ENCODE results near the gene C2CD4C.

DNA sequence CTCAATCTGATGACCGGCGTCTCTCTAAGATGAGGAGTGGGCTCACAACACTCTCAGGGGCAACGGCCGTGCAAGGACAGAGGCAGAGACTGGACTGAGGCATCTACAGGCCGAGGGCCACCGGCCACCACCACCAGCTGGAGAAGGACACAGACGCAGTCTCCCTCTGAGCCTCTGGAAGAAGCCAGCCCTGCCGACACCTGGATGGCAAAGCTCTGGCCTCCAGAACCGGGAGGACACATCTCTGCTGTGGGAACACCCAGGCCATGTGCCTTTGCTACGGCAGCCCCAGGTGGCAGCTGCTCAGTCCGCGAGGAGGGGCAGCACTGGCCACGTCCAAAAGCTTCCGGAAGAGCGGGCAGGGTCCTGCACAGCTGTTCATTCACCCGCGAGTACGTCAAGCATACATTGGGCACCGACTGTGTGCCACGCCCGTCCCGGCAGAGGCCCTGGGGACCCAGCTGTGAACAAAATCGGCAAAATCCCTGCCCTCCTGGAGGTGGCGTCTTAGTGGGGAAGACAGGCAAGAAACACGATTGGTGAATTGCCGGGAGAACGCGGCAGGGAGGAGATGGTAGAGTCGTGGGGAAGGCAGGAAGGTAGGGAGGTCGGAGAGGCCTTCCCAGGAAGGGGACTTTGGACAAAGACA is 17.1 kb downstream of the C2CD4C start:
- TF ChIP-seq, protein P1, sequence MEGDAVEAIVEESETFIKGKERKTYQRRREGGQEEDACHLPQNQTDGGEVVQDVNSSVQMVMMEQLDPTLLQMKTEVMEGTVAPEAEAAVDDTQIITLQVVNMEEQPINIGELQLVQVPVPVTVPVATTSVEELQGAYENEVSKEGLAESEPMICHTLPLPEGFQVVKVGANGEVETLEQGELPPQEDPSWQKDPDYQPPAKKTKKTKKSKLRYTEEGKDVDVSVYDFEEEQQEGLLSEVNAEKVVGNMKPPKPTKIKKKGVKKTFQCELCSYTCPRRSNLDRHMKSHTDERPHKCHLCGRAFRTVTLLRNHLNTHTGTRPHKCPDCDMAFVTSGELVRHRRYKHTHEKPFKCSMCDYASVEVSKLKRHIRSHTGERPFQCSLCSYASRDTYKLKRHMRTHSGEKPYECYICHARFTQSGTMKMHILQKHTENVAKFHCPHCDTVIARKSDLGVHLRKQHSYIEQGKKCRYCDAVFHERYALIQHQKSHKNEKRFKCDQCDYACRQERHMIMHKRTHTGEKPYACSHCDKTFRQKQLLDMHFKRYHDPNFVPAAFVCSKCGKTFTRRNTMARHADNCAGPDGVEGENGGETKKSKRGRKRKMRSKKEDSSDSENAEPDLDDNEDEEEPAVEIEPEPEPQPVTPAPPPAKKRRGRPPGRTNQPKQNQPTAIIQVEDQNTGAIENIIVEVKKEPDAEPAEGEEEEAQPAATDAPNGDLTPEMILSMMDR (IDR thresholded peaks at IDR 0.05), result no peak
- no peak for TF ChIP-seq POLR2A (IDR thresholded peaks at IDR 0.05)

Measured in upper lobe of left lung (tissue), 4 donors.